Measurements from ENCODE around the gene FNTB.

Gene FNTB

GRCh38 chr14:64944861-64945260 lies 41.8 kb upstream of the FNTB start:
- H3K36me3 ChIP-seq (ENCODE audit: insufficient read depth, low read length), result peaks cover 28% of the 10 kb centered on the region
- no peaks in the 10 kb centered on the region for H3K9me3 ChIP-seq (ENCODE audit: insufficient read depth, low read depth, low read length)
- 94% methylated on average over 3 of the region's 4 CpGs for WGBS
- no peak overlapping the region for H3K4me3 ChIP-seq (ENCODE audit: low read length)
- H3K4me1 ChIP-seq (ENCODE audit: insufficient read depth, low read length), result peaks cover 14% of the 10 kb centered on the region; the same call in 1 of the 2 replicates
- H3K27me3 ChIP-seq (ENCODE audit: insufficient read depth, low read length), result no peaks in the 10 kb centered on the region
- H3K9ac ChIP-seq (ENCODE audit: low read depth, low read length), result no peak overlapping the region
- H3K27ac ChIP-seq (ENCODE audit: low read depth, low read length), result no peak overlapping the region

GRCh38 chr14:64945431-64946178 lies 41.1 kb upstream of the FNTB start:
- peaks cover 36% of the 10 kb centered on the region for H3K36me3 ChIP-seq (ENCODE audit: insufficient read depth, low read length)
- H3K27ac ChIP-seq (ENCODE audit: low read depth, low read length), result no peak overlapping the region

GRCh38 chr14:64946310-64947045 lies 40.2 kb upstream of the FNTB start:
- Histone ChIP-seq H3K9me3 (ENCODE audit: insufficient read depth, low read depth, low read length) (no peaks in the 10 kb centered on the region), H3K9ac (ENCODE audit: low read depth, low read length) (no peak overlapping the region), H3K27ac (ENCODE audit: low read depth, low read length) (no peak overlapping the region), H3K4me3 (ENCODE audit: low read length) (no peak overlapping the region), H3K36me3 (ENCODE audit: insufficient read depth, low read length) (peaks cover 44% of the 10 kb centered on the region), H3K27me3 (ENCODE audit: insufficient read depth, low read length) (no peaks in the 10 kb centered on the region), H3K4me1 (ENCODE audit: insufficient read depth, low read length) (peaks cover 14% of the 10 kb centered on the region; the same call in 1 of the 2 replicates)
- 90% methylated on average over 6 of the region's 6 CpGs for WGBS

More at GRCh38 chr14:64945431-64946178, 41.1 kb upstream of the FNTB start:
- 93% methylated on average over 12 of the region's 12 CpGs for WGBS
- Histone ChIP-seq H3K9me3 (ENCODE audit: insufficient read depth, low read depth, low read length) (no peaks in the 10 kb centered on the region), H3K9ac (ENCODE audit: low read depth, low read length) (no peak overlapping the region), H3K27me3 (ENCODE audit: insufficient read depth, low read length) (no peaks in the 10 kb centered on the region), H3K4me1 (ENCODE audit: insufficient read depth, low read length) (peaks cover 14% of the 10 kb centered on the region; the same call in 1 of the 2 replicates), H3K4me3 (ENCODE audit: low read length) (no peak overlapping the region)

- WGBS, result 92% methylated on average over 28 of the region's 28 CpGs
- H3K9me3 ChIP-seq (ENCODE audit: insufficient read depth, low read depth, low read length), result no peaks in the 10 kb centered on the region
- peaks cover 9% of the 10 kb centered on the region; the same call in 1 of the 2 replicates for H3K4me1 ChIP-seq (ENCODE audit: insufficient read depth, low read length)
- no peaks in the 10 kb centered on the region for H3K27me3 ChIP-seq (ENCODE audit: insufficient read depth, low read length)
- no peak overlapping the region for H3K9ac ChIP-seq (ENCODE audit: low read depth, low read length)
- H3K27ac ChIP-seq (ENCODE audit: low read depth, low read length), result no peak overlapping the region
- H3K36me3 ChIP-seq (ENCODE audit: insufficient read depth, low read length), result peaks cover 54% of the 10 kb centered on the region
- H3K4me3 ChIP-seq (ENCODE audit: low read length), result no peak overlapping the region
These were observed 38.7 kb upstream of the FNTB start for GRCh38 chr14:64947710-64948611.

- 98% methylated on average over 8 of the region's 8 CpGs for WGBS
- Histone ChIP-seq H3K27ac (ENCODE audit: low read depth, low read length) (no peak overlapping the region), H3K4me1 (ENCODE audit: insufficient read depth, low read length) (0 out of 2 replicates have a peak, but pooled peaks cover 9% of the 10 kb centered on the region), H3K36me3 (ENCODE audit: insufficient read depth, low read length) (peaks cover 54% of the 10 kb centered on the region), H3K9ac (ENCODE audit: low read depth, low read length) (no peak overlapping the region), H3K4me3 (ENCODE audit: low read length) (no peak overlapping the region), H3K27me3 (ENCODE audit: insufficient read depth, low read length) (no peaks in the 10 kb centered on the region), H3K9me3 (ENCODE audit: insufficient read depth, low read depth, low read length) (no peaks in the 10 kb centered on the region)
These were observed 38.0 kb upstream of the FNTB start for GRCh38 chr14:64948612-64949210.

GRCh38 chr14:64950889-64951288 lies 35.8 kb upstream of the FNTB start:
- Histone ChIP-seq H3K9me3 (ENCODE audit: insufficient read depth, low read depth, low read length) (no peaks in the 10 kb centered on the region), H3K4me1 (ENCODE audit: insufficient read depth, low read length) (peaks cover 15% of the 10 kb centered on the region; the same call in 1 of the 2 replicates), H3K4me3 (ENCODE audit: low read length) (no peak overlapping the region), H3K9ac (ENCODE audit: low read depth, low read length) (no peak overlapping the region), H3K36me3 (ENCODE audit: insufficient read depth, low read length) (peaks cover 54% of the 10 kb centered on the region), H3K27ac (ENCODE audit: low read depth, low read length) (no peak overlapping the region), H3K27me3 (ENCODE audit: insufficient read depth, low read length) (no peaks in the 10 kb centered on the region)
- 91% methylated on average over 8 of the region's 8 CpGs for WGBS

GRCh38 chr14:64951291-64951690 lies 35.4 kb upstream of the FNTB start:
- no peaks in the 10 kb centered on the region for H3K27me3 ChIP-seq (ENCODE audit: insufficient read depth, low read length)
- H3K27ac ChIP-seq (ENCODE audit: low read depth, low read length), result no peak overlapping the region
- H3K9me3 ChIP-seq (ENCODE audit: insufficient read depth, low read depth, low read length), result no peaks in the 10 kb centered on the region
- no peak overlapping the region for H3K9ac ChIP-seq (ENCODE audit: low read depth, low read length)
- 97% methylated on average over 8 of the region's 8 CpGs for WGBS
- peaks cover 19% of the 10 kb centered on the region; the same call in 1 of the 2 replicates for H3K4me1 ChIP-seq (ENCODE audit: insufficient read depth, low read length)
- peaks cover 54% of the 10 kb centered on the region for H3K36me3 ChIP-seq (ENCODE audit: insufficient read depth, low read length)
- H3K4me3 ChIP-seq (ENCODE audit: low read length), result no peak overlapping the region

GRCh38 chr14:64951724-64952123 lies 35.0 kb upstream of the FNTB start:
- H3K36me3 ChIP-seq (ENCODE audit: insufficient read depth, low read length), result peaks cover 52% of the 10 kb centered on the region
- H3K4me1 ChIP-seq (ENCODE audit: insufficient read depth, low read length), result peaks cover 23% of the 10 kb centered on the region
- no peaks in the 10 kb centered on the region for H3K9me3 ChIP-seq (ENCODE audit: insufficient read depth, low read depth, low read length)
- no peak overlapping the region for H3K9ac ChIP-seq (ENCODE audit: low read depth, low read length)
- no peak overlapping the region for H3K27ac ChIP-seq (ENCODE audit: low read depth, low read length)
- no peaks in the 10 kb centered on the region for H3K27me3 ChIP-seq (ENCODE audit: insufficient read depth, low read length)
- H3K4me3 ChIP-seq (ENCODE audit: low read length), result no peak overlapping the region

GRCh38 chr14:64952598-64953309 lies 33.9 kb upstream of the FNTB start:
- Histone ChIP-seq H3K4me3 (ENCODE audit: low read length) (no peak overlapping the region), H3K9me3 (ENCODE audit: insufficient read depth, low read depth, low read length) (no peaks in the 10 kb centered on the region), H3K9ac (ENCODE audit: low read depth, low read length) (no peak overlapping the region), H3K27ac (ENCODE audit: low read depth, low read length) (no peak overlapping the region), H3K4me1 (ENCODE audit: insufficient read depth, low read length) (peaks cover 33% of the 10 kb centered on the region), H3K27me3 (ENCODE audit: insufficient read depth, low read length) (no peaks in the 10 kb centered on the region), H3K36me3 (ENCODE audit: insufficient read depth, low read length) (peaks cover 41% of the 10 kb centered on the region)
- 84% methylated on average over 7 of the region's 7 CpGs for WGBS

- Histone ChIP-seq H3K27me3 (ENCODE audit: insufficient read depth, low read length) (no peaks in the 10 kb centered on the region), H3K4me1 (ENCODE audit: insufficient read depth, low read length) (peaks cover 33% of the 10 kb centered on the region), H3K9me3 (ENCODE audit: insufficient read depth, low read depth, low read length) (no peaks in the 10 kb centered on the region), H3K27ac (ENCODE audit: low read depth, low read length) (no peak overlapping the region), H3K36me3 (ENCODE audit: insufficient read depth, low read length) (peaks cover 36% of the 10 kb centered on the region), H3K9ac (ENCODE audit: low read depth, low read length) (no peak overlapping the region), H3K4me3 (ENCODE audit: low read length) (no peak overlapping the region)
- WGBS, result 92% methylated on average over 8 of the region's 8 CpGs
These were observed 33.4 kb upstream of the FNTB start for GRCh38 chr14:64953310-64953654.
